ENCODE results near the gene SULT1C3. TPM values are rescaled to one million over a fixed set of nuclear protein-coding genes. Genes with fewer than 3 reads are reported as not detected.

The SULT1C3 gene
- not detected in 2 replicates for total RNA-seq

GRCh38 chr2:108239786-108240185 lies at the start of gene SULT1C3:
TSS of gene SULT1C3 (plus strand) at chr2:108239968. CDS start at chr2:108247195, 7,227 bp downstream.

GRCh38 chr2:108288534-108289106 lies 48.9 kb downstream of the SULT1C3 start, which contains the start of gene SULT1C2:
TSS of gene SULT1C2 (plus strand) at chr2:108288895. CDS start at chr2:108293668, 4,773 bp downstream.

Other genes starting within 250 kb of the SULT1C3 start
- 1.5 and 7.7 TPM in 2 replicates for gene SULT1C2, start 48.9 kb downstream of the SULT1C3 start, total RNA-seq
- 24.3 and 90.4 TPM in 2 replicates for gene SULT1C4, start 138.0 kb downstream of the SULT1C3 start, total RNA-seq
- 4.2 and 6.5 TPM in 2 replicates for gene GCC2, start 209.2 kb downstream of the SULT1C3 start, total RNA-seq

Measured in mesangial cell (primary cell).